Measurements from ENCODE around the gene ZNF410.
"Not testable (repeated sequence)": the region's sequence is repeated elsewhere in the genome, so short reads cannot be mapped to it uniquely, and the experiment has no call there.

The ZNF410 gene, protein sequence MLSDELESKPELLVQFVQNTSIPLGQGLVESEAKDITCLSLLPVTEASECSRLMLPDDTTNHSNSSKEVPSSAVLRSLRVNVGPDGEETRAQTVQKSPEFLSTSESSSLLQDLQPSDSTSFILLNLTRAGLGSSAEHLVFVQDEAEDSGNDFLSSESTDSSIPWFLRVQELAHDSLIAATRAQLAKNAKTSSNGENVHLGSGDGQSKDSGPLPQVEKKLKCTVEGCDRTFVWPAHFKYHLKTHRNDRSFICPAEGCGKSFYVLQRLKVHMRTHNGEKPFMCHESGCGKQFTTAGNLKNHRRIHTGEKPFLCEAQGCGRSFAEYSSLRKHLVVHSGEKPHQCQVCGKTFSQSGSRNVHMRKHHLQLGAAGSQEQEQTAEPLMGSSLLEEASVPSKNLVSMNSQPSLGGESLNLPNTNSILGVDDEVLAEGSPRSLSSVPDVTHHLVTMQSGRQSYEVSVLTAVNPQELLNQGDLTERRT

GRCh38 chr14:73886449-73887317 lies at the start of gene ZNF410:
Gene ZNF410, plus strand, starts transcription at chr14:73886859. Its CDS starts 5,317 bp downstream, at chr14:73892176.
- DNase-seq (ENCODE audit: extremely low read depth in 1 of 2, low read depth in 1 of 2), result peak; percentile 76 to 79

- not testable (repeated sequence) for DNase-seq (ENCODE audit: extremely low read depth in 1 of 2, low read depth in 1 of 2)
Observed at GRCh38 chr14:73838293-73839034, 48.2 kb upstream of the ZNF410 start.

- DNase-seq (ENCODE audit: extremely low read depth in 1 of 2, low read depth in 1 of 2), result no peak
Observed at GRCh38 chr14:73842201-73842600, 44.5 kb upstream of the ZNF410 start.

- DNase-seq (ENCODE audit: extremely low read depth in 1 of 2, low read depth in 1 of 2), result no peak
Observed at GRCh38 chr14:73842851-73843250, 43.8 kb upstream of the ZNF410 start.

- DNase-seq (ENCODE audit: extremely low read depth in 1 of 2, low read depth in 1 of 2), result no peak
Observed at GRCh38 chr14:73843296-73843695, 43.4 kb upstream of the ZNF410 start.

DNA sequence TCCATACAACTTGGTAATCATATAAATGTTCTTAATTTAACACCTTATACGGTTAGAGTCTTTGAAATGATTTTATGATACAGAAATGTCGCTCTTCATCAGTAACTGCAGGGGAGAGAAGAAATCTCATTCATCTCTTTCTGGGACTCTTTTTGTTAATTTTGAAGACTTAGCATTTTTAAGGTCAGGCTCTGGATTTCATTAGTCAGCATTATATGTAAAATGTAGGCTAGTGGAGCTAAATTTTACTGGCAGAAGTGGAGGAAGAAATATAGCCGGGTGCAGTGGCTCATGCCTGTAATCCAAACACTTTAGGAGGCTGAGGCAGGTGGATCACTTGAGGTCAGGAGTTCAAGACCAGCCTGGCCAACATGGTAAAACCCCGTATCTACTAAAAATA lies 39.7 kb upstream of the ZNF410 start:
- no peak for DNase-seq (ENCODE audit: extremely low read depth in 1 of 2, low read depth in 1 of 2)

GRCh38 chr14:73851000-73851399 lies 35.7 kb upstream of the ZNF410 start:
- DNase-seq (ENCODE audit: extremely low read depth in 1 of 2, low read depth in 1 of 2), result no peak

- peak; percentile 75 to 88 for DNase-seq (ENCODE audit: extremely low read depth in 1 of 2, low read depth in 1 of 2)
Observed at GRCh38 chr14:73851567-73852382, 34.9 kb upstream of the ZNF410 start, which contains the start of gene PTGR2. Gene PTGR2, plus strand, starts transcription at chr14:73851831. Its CDS starts 7,032 bp downstream, at chr14:73858863.

- DNase-seq (ENCODE audit: extremely low read depth in 1 of 2, low read depth in 1 of 2), result no peak
Observed at GRCh38 chr14:73859145-73859544, 27.5 kb upstream of the ZNF410 start.

GRCh38 chr14:73861073-73861472 lies 25.6 kb upstream of the ZNF410 start:
- DNase-seq (ENCODE audit: extremely low read depth in 1 of 2, low read depth in 1 of 2), result no peak

DNA sequence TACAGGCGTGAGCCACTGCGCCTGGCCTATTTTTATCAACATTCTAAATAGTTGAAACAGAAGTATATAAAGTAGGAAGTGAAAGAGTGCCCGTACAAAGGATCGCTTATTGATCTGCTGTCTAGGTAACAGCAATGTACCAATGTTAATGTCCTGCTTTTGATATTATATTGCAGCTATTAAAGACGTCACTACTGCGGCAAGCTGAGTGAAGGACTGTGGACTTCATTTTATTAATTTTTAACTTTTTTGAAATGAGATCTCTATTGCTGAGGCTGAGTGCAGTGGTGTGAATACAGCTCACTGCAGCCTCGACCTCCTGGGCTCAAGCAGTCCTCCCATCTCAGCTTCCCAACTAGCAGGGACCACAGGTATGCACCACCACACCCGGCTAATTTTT lies 24.2 kb upstream of the ZNF410 start:
- DNase-seq (ENCODE audit: extremely low read depth in 1 of 2, low read depth in 1 of 2), result no peak

DNA sequence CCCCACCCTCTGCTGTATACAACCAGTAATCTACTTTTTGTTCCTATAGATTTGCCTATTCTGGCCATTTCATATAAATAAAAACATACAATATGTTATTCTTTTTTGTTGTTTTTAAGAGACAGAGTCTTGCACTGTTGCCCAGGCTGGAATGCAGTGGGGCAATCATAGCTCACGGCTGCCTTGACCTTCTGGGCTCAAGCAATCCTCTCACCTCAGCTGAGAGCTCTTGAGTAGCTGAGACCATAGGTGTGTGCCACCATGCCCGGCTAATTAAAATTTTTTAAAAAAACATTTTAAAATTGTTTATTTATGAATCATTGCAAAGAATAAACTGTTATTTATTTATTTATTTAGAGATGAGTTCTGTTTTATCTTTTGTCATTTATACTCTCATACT lies 23.4 kb upstream of the ZNF410 start:
- DNase-seq (ENCODE audit: extremely low read depth in 1 of 2, low read depth in 1 of 2), result no peak

DNA sequence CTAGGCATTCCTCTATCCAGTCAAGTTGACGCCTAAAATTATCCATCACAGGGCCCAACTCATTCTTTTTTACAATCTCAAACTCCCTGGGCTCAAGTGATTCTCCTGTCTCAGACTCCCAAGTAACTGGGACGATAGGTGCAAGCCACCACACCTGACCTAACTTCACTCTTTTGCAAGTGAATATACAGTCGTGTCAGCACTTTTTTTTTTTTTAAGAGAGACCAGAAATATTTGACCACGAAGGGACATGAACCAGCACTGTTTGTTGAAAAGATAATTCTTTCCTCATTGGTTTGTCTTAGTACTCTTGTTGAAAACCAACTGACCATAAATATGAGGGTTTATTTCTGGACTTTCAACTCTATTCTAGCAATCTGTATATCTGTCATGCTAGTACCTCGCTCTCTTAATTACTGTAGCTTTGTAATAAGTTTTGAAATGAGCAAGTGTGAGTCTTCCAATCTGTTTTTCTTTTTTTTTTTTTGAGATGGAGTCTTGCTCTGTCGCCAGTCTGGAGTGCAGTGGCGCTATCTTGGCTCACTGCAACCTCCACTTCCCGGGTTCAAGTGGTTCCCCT lies 21.0 kb upstream of the ZNF410 start:
- no peak for DNase-seq (ENCODE audit: extremely low read depth in 1 of 2, low read depth in 1 of 2)

DNA sequence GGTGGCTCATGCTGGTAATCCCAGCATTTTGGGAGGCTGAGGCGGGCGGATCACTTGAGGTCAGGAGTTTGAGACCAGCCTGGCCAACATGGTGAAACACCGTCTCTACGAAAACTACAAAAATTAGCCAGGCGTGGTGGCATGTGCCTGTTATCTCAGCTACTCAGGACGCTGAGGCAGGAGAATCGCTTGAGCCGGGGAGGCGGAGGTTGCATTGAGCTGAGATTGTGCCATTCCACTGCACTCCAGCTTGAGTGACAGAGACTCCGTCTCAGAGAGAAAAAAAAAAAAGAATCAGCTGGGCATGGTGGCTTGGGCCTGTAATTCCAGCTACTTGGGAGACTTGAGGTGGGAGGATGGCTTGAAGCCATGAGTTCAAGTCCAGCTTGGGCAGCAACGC lies 16.9 kb upstream of the ZNF410 start:
- not testable (repeated sequence) for DNase-seq (ENCODE audit: extremely low read depth in 1 of 2, low read depth in 1 of 2)

GRCh38 chr14:73870525-73871235 lies 16.0 kb upstream of the ZNF410 start:
- DNase-seq (ENCODE audit: extremely low read depth in 1 of 2, low read depth in 1 of 2), result no peak

DNA sequence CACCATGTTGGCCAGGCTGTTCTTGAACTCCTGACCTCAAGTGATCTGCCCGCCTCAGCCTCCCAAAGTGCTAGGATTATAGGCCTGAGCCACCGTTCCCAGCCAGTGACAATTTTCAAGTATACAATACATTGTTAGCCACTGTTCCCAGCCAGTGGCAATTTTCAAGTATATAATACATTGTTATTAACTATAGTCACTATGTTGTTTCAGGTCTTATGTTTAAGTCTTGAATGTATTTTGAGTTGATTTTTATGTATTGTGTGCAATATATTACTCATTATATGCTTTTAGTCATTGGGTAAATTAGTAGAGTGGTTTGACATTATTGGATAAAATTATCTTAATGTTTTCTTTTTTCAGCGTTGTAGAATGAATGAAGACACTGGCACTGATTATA lies 13.0 kb upstream of the ZNF410 start:
- DNase-seq (ENCODE audit: extremely low read depth in 1 of 2, low read depth in 1 of 2), result no peak

GRCh38 chr14:73877790-73878189 lies 8.9 kb upstream of the ZNF410 start:
- no peak for DNase-seq (ENCODE audit: extremely low read depth in 1 of 2, low read depth in 1 of 2)

GRCh38 chr14:73878436-73878835 lies 8.2 kb upstream of the ZNF410 start:
- DNase-seq (ENCODE audit: extremely low read depth in 1 of 2, low read depth in 1 of 2), result no peak

DNA sequence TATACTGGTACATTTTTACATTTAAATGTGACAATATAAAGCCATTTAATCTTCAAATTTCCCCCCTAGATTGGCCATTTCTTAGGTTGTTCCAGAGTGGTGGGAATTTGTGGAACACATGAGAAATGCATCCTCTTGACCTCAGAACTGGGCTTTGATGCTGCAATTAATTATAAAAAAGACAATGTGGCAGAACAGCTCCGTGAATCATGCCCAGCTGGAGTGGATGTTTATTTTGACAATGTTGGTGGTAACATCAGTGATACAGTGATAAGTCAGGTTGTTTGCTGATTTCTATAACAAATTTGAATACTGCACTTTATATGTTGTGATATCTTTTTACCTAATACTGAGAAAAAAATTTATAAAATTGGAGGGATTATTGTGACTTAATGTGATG lies 7.6 kb upstream of the ZNF410 start:
- no peak for DNase-seq (ENCODE audit: extremely low read depth in 1 of 2, low read depth in 1 of 2)
